Thymus (tissue), 14 donors: ENCODE results near the gene TPTE. TPM values are rescaled to one million over a fixed set of nuclear protein-coding genes. Genes with fewer than 3 reads are reported as not detected.
"Not testable (repeated sequence)": the region's sequence is repeated elsewhere in the genome, so short reads cannot be mapped to it uniquely, and the experiment has no call there.

ENCODE experiments used
- DNase-seq, 9 donors: peaks; one replicate each; pipeline ENCODE4 v3.0.0-alpha.2; 2013; ENCODE audit warnings: low spot score in 9 of 9, low read depth in 6 of 9, missing footprints in 1 of 9
- H3K27ac ChIP-seq, 2 donors: one replicate each; pipeline ENCODE4 v1.5.1; 2013; ENCODE audit warnings: control low read depth in 1 of 2, low read depth in 1 of 2, low read length in 1 of 2, mild to moderate bottlenecking in 1 of 2, moderate library complexity in 1 of 2
- H3K27me3 ChIP-seq, 2 donors: one replicate each; pipeline ENCODE4 v1.5.1; 2013; ENCODE audit warnings: low read length in 1 of 2; ENCODE audit not compliant: control insufficient read depth in 2 of 2, insufficient read depth in 1 of 2
- H3K36me3 ChIP-seq, 2 donors: one replicate each; pipeline ENCODE4 v1.5.1; 2013; ENCODE audit warnings: low read length in 1 of 2, mild to moderate bottlenecking in 1 of 2, moderate library complexity in 1 of 2; ENCODE audit not compliant: control insufficient read depth in 2 of 2, insufficient read depth in 2 of 2
- H3K4me1 ChIP-seq, 2 donors: one replicate each; pipeline ENCODE4 v1.5.1; 2013; ENCODE audit warnings: low read length in 2 of 2; ENCODE audit not compliant: control insufficient read depth in 2 of 2, insufficient read depth in 2 of 2
- H3K4me3 ChIP-seq, 2 donors: one replicate each; pipeline ENCODE4 v1.5.1; 2013; ENCODE audit warnings: low read length in 2 of 2, control low read depth in 1 of 2, mild to moderate bottlenecking in 1 of 2
- H3K9me3 ChIP-seq, 2 donors: one replicate each; pipeline ENCODE4 v1.5.1; 2013; ENCODE audit warnings: low read length in 1 of 2, mild to moderate bottlenecking in 1 of 2; ENCODE audit not compliant: control insufficient read depth in 2 of 2, insufficient read depth in 1 of 2
- WGBS: extraction: QIAGEN DNeasy Blood & Tissue Kit; methylation state at CpG from one replicate; pipeline ENCODE4 v1.1.7; 2013; 5-methylcytosine and 5-hydroxymethylcytosine counted together
- long read RNA-seq, 10 donors: transcript quantifications; one replicate each; lab custom pipeline, GENCODE V29; 2026
- polyA plus RNA-seq: library from polyadenylated mRNA; stranded (reverse); fragments of 200-250 nt; gene quantifications from one replicate; pipeline ENCODE4 v1.2.3, GENCODE V29; 2013
- total RNA-seq: library from RNA; stranded (reverse); fragments of 120-200 nt; gene quantifications from one replicate; pipeline ENCODE4 v1.2.4, GENCODE V29; 2013
- donor health status: healthy.

Gene TPTE
- total RNA-seq (not detected), polyA plus RNA-seq (not detected)
- long read RNA-seq, donor 1 = 0 reads
- long read RNA-seq, donor 2 = 0 reads
- long read RNA-seq, donor 3 = 0 reads
- long read RNA-seq, donor 4 = 0 reads
- long read RNA-seq, donor 5 = 0 reads
- long read RNA-seq, donor 6 = 0 reads
- long read RNA-seq, donor 7 = 0 reads
- long read RNA-seq, donor 8 = 0 reads
- long read RNA-seq, donor 9 = 0 reads
- long read RNA-seq, donor 10 = 0 reads

- no peak for DNase-seq
- H3K27ac ChIP-seq = no peak within 1 kb of the TSS
- no peaks in the 10 kb centered on the region for H3K4me1 ChIP-seq
- H3K4me3 ChIP-seq = no peak within 1 kb of the TSS
- no peaks in the 10 kb centered on the region for H3K27me3 ChIP-seq
- no peaks in the 10 kb centered on the region for H3K36me3 ChIP-seq
- peaks cover 12 to 16% of the 10 kb centered on the region in 2 donors for H3K9me3 ChIP-seq
- 80% methylated on average over 66 of the region's 66 CpGs for WGBS
Observed at GRCh38 chr21:10521091-10521598, at the start of gene TPTE. TPTE (plus strand) TSS chr21:10521583; CDS start chr21:10538724, 17,141 bp downstream.

- not testable (repeated sequence) for H3K27ac ChIP-seq, H3K4me3 ChIP-seq, H3K9me3 ChIP-seq, H3K27me3 ChIP-seq, H3K4me1 ChIP-seq, DNase-seq, H3K36me3 ChIP-seq
Observed at GRCh38 chr21:10471999-10472398, 49.4 kb upstream of the TPTE start.

GRCh38 chr21:10477794-10478193 is 43.6 kb upstream of the TPTE start:
- DNase-seq, H3K27ac ChIP-seq: not testable (repeated sequence)

GRCh38 chr21:10479875-10480274 is 41.5 kb upstream of the TPTE start:
- H3K9me3 ChIP-seq, H3K4me3 ChIP-seq, H3K27ac ChIP-seq, DNase-seq, H3K27me3 ChIP-seq, H3K36me3 ChIP-seq, H3K4me1 ChIP-seq: not testable (repeated sequence)
- WGBS = 47% methylated on average over 4 of the region's 4 CpGs

More at GRCh38 chr21:10477794-10478193, 43.6 kb upstream of the TPTE start:
- 71% methylated on average over 7 of the region's 7 CpGs for WGBS
- H3K4me1 ChIP-seq, H3K4me3 ChIP-seq, H3K36me3 ChIP-seq, H3K27me3 ChIP-seq, H3K9me3 ChIP-seq: not testable (repeated sequence)

GRCh38 chr21:10484864-10485263 is 36.5 kb upstream of the TPTE start:
- not testable (repeated sequence) for H3K27ac ChIP-seq, H3K4me3 ChIP-seq, H3K9me3 ChIP-seq, DNase-seq, H3K27me3 ChIP-seq, H3K4me1 ChIP-seq, H3K36me3 ChIP-seq
- 60% methylated on average over 2 of the region's 3 CpGs for WGBS

GRCh38 chr21:10490453-10490852 is 30.9 kb upstream of the TPTE start:
- not testable (repeated sequence) for H3K27me3 ChIP-seq, H3K27ac ChIP-seq, H3K36me3 ChIP-seq, H3K4me1 ChIP-seq, H3K4me3 ChIP-seq, DNase-seq, H3K9me3 ChIP-seq
- WGBS = 66% methylated on average over 3 of the region's 3 CpGs

GRCh38 chr21:10511116-10511515 is 10.3 kb upstream of the TPTE start:
- no peaks in the 10 kb centered on the region for H3K36me3 ChIP-seq
- no peak for DNase-seq
- no peaks in the 10 kb centered on the region for H3K9me3 ChIP-seq
- H3K27ac ChIP-seq = no peak overlapping the region
- H3K4me3 ChIP-seq = no peak overlapping the region
- no peaks in the 10 kb centered on the region for H3K27me3 ChIP-seq
- 77% methylated on average over 6 of the region's 6 CpGs for WGBS
- H3K4me1 ChIP-seq = no peaks in the 10 kb centered on the region

- 83% methylated on average over 3 of the region's 3 CpGs for WGBS
Observed at GRCh38 chr21:10516889-10517288, 4.5 kb upstream of the TPTE start.

GRCh38 chr21:10517904-10518303 is 3.5 kb upstream of the TPTE start:
- not testable (repeated sequence) for H3K4me3 ChIP-seq, H3K36me3 ChIP-seq, H3K27me3 ChIP-seq, H3K27ac ChIP-seq, H3K4me1 ChIP-seq, DNase-seq
- H3K9me3 ChIP-seq = peaks cover 12 to 16% of the 10 kb centered on the region in 2 donors
- 83% methylated on average over 10 of the region's 10 CpGs for WGBS

More at GRCh38 chr21:10516889-10517288, 4.5 kb upstream of the TPTE start:
- H3K4me3 ChIP-seq, DNase-seq, H3K27ac ChIP-seq, H3K36me3 ChIP-seq, H3K27me3 ChIP-seq, H3K4me1 ChIP-seq: not testable (repeated sequence)
- peaks cover 10 to 16% of the 10 kb centered on the region in 2 donors for H3K9me3 ChIP-seq
